ENCODE measurements around the gene CYTIP.

GRCh38 chr2:157386747-157387146, 57.1 kb downstream of the CYTIP start:
- TF ChIP-seq CTCF (conservative IDR thresholded peaks at IDR 0.05) (no peak), EZH2 (IDR thresholded peaks at IDR 0.05; ENCODE audit: low read depth) (no peak)

Measured in PC-9 (cell line).